Breast epithelium (tissue), 3 donors: Measurements from ENCODE around the gene ARPP21.

ENCODE experiments used
- CTCF ChIP-seq, 3 donors: fragments of 450-650 bp; IDR thresholded peaks; one replicate each; pipeline ENCODE4 v1.5.1; 2016 to 2017; ENCODE audit warnings: antibody characterized with exemption in 3 of 3, mild to moderate bottlenecking in 3 of 3, moderate library complexity in 3 of 3
- POLR2A ChIP-seq: fragments of 450-650 bp; IDR thresholded peaks from one replicate; pipeline ENCODE4 v1.6.1; 2016; ENCODE audit warnings: antibody characterized with exemption, mild to moderate bottlenecking, moderate library complexity
- POLR2AphosphoS5 ChIP-seq, 3 donors: sonication (generic); formaldehyde crosslinking; IDR thresholded peaks; one replicate each; pipeline ENCODE4 v1.6.1; 2017; ENCODE audit warnings: antibody characterized with exemption in 3 of 3

- TF ChIP-seq CTCF (IDR thresholded peaks at IDR 0.05), result no peak
- no peak for TF ChIP-seq POLR2A
- TF ChIP-seq POLR2AphosphoS5 (IDR thresholded peaks at IDR 0.05), result no peak
Observed at GRCh38 chr3:35772381-35773015, 133.2 kb downstream of the ARPP21 start.
